HG03159 (cell line): Measurements from ENCODE around the gene COL8A1.
A peak's percentile ranks its signal among the peaks of the same experiment; 100 is the strongest.
"Not testable (repeated sequence)": the region's sequence is repeated elsewhere in the genome, so short reads cannot be mapped to it uniquely, and the experiment has no call there.

Source experiments
- ATAC-seq: cut with Tn5 transposase; IDR thresholded peaks from one replicate; pipeline ENCODE4 v1.9.1; 2021; ENCODE audit warnings: mild to moderate bottlenecking, moderate library complexity; ENCODE audit not compliant: unreplicated experiment

The COL8A1 gene

GRCh38 chr3:99638167-99638948 is at the start of gene COL8A1:
TSS of gene COL8A1 (plus strand) at chr3:99638594. CDS start at chr3:99790683, 152,089 bp downstream.
- ATAC-seq: no peak

GRCh38 chr3:99589168-99589567 is 49.2 kb upstream of the COL8A1 start:
- not testable (repeated sequence) for ATAC-seq

GRCh38 chr3:99599894-99600293 is 38.5 kb upstream of the COL8A1 start:
- ATAC-seq: no peak

- ATAC-seq: no peak
Measured at GRCh38 chr3:99601515-99601914, 36.9 kb upstream of the COL8A1 start.

DNA sequence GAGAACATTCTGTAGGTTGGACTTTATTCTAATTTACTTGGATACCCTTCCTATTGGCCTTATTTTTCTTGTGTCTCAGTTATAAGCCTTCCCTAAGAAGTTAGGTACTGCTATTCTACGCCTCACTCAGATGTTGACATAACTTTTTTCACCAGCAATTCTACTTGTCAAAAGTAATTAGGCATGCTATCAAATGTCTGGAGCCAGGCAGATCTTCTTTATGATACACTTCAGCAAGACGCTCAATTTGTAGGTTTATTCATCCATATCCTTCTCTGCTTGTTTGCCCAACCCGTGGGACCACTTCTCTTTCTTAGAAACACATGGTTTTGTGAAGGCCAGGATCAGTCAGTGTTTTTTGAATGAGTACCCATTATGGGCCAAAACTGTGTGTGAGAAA is 36.2 kb upstream of the COL8A1 start:
- no peak for ATAC-seq

GRCh38 chr3:99607151-99607550 is 31.2 kb upstream of the COL8A1 start:
- peak; percentile 56 for ATAC-seq

DNA sequence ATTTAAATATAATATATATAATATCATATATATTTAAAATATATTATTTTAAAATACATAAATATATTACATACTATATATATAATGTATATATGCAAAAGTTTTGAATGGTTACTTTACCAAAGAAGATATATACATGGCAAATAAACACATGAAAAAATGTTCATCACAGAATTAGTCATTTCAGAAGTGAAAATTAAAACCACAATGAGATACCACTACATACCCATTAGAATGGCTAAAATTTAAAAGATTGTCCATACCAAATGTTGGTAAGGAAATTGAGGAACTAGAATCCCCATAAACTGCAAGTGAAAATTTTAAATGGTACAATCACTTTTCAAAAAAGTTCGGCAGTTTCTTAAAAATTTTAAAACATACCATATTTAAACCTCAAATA is 23.6 kb upstream of the COL8A1 start:
- ATAC-seq: no peak

DNA sequence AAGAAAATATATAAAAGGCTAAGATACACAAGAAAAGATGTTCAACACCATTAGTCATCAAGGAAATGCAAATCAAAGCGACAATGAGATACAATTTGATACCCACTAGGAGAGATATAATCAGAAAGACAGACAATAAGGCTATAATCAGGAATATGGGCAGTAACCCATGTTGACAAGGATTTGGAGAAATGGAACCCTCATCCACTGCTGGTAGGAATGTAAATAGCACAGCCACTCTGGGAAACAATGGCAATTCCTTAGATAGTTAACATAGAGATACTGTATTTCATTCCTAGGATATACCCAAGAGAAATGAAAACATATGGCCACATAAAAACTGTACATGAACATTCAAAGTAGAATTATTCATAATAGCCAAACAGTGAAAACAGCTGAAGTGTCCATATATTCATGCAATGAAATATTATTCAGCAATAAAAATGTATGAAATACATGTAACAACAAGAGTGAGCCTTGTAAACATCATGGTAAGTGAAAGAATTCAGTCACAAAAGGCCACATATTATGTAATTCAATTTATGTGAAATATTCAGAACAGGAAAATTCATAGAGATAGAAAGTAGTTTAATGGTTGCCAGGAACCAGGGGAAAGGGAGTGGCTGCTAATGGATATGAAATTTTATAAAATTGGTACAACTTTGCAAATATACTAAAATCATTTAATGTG is 18.2 kb upstream of the COL8A1 start:
- no peak for ATAC-seq

GRCh38 chr3:99620976-99621375 is 17.4 kb upstream of the COL8A1 start:
- ATAC-seq: no peak

DNA sequence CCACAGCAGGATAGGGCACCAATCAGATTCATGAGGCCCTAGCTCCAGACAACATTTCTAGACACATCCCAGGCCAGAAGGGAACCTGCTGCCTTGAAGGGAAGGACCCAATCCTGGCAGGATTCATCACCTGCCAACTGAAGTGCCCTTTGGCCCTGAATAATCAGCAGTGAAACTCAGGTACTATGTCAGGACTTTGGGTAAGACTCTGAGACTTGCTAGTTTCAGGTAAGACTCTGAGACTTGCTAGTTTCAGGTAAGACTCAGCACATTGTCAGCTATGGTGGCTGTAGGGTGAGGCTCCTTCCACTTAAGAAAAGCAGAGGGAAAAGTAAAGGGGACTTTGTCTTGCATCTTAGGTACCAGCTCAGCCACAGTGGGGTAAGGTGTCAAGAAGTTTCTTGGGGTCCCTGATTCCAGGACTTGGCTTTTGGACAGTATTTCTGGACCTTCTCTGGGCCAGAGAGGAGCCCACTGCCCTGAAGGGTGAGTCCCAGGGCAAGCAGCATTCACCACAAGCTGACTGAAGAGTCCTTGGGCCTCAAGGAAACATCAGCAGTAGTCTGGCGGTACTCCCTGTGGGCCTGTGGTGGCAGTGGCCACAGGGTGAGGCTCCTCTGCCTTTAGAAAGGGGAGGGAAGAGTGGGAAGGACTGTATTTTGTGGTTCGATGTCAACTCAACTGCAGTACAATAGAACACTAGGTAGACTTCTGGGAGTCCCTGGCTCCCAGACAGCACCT is 13.7 kb upstream of the COL8A1 start:
- ATAC-seq: peak; percentile 45

- no peak for ATAC-seq
Measured at GRCh38 chr3:99625237-99625622, 13.2 kb upstream of the COL8A1 start.

DNA sequence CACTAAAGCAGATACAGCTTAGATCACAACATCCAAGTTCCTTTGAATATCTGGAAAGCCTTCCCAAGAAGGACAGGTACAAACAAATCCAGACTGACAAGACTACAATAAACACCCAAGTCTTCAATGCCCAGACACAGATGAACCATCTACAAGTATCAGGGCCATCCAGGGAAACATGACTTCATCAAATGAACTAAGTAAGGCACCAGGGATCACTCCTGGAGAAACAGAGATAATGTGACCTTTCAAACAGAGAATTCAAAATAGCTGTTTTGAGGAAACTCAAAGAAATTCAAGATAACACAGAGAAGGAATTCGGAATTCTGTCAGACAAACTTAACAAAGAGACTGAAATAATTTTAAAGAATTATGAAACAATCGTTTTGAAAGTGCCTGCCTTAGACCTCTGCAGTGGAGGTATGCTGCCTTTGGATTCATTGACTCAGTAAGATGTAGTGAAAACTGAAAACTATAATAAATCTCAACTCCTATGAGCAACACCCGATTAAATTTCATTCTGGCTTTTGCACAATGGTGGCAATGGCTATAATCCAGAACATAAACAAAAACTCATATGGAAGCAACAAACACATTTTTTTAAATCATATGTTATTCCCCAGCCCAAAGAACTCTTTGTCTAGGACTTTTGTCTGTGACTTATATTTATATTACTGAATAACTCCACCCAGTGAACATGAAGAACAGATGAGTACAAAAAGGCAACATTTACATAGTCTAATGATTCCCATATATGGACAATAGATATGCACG is 12.6 kb upstream of the COL8A1 start:
- no peak for ATAC-seq

- ATAC-seq: peak; percentile 58
Measured at GRCh38 chr3:99626417-99626788, 12.0 kb upstream of the COL8A1 start.

DNA sequence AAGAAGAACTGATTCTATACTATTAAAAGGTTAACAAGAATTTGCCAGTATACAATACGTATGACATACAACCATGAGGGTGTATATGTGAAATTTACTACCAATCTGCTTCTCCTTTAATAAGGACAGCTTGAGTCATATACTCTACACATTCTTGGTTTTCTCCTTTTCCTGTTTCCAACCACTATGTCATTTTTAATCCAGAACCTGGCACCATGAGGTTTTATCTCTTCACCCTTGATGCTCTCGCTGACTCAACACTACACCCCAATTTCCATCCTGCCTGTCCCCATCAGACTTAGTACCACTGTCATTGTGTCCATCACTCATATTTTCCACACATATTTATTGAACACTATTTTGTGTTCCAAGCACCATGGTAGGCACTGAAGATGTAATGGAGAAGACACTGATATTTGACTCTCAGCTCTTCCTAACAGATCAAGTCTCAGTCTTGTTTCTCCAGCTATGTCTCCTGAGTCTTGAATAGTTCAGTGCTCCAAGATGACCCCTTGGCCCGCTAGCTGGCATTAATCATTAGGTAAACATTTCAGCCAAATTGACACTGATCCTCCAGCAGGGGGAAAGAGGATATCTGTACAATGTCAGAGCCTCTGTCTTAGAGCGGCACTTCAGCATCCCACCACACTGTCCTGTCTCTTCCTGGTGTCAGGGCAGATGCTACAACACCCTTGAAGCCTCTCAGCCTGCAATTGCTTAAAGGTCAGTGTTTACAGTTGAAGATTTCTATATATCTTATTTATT is 11.2 kb upstream of the COL8A1 start:
- ATAC-seq: no peak

GRCh38 chr3:99630815-99631214 is 7.6 kb upstream of the COL8A1 start:
- no peak for ATAC-seq

DNA sequence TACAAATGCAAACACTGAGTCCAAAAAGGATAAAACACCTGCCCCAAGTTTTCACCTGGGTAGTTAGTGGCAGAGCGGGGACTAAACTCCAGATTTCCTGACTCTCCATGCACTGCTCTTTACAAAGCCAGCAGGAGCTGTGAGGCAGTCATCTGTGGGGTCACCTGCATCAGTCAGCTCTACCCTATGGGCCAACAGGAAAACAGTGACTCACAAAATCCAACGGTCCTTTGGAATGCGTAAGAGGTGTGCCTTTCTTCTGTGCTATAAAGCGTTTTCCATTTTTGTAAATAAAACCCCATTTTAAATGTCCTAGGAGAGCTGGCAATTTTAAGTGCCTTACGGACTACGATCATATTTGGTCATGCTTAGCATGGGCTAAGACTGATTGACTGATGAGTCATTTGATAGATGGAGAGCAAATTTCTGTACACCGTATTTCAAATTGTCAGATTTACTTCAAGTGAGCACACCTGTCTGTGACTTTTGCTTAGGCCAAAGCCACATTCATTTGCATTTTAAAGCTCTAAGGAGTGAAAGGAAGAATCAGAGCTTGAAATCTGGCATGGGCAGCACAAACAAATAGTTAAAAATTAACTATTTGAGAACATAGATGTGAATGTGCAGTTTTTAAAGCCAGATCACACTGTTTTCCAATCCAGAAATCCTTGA is 4.4 kb upstream of the COL8A1 start:
- ATAC-seq: peak; percentile 78

DNA sequence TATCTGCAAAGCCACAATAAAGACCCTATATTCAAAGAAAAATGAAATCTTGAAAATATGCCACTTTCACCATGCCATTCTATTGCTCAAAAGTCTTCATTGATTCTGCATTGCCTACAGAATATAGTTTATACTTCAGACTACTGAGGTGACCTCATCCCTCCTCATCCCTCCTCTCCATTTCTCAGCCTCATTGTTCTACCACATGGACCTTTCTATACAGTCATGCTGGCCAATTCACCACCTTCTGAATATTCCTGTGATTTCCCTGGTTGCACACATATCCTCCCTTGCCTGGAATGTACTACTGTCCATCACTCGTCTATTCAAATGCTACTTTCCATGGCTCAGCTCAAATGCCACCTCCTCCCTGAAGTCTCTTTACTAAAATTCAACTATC is 3.5 kb upstream of the COL8A1 start:
- ATAC-seq: no peak

DNA sequence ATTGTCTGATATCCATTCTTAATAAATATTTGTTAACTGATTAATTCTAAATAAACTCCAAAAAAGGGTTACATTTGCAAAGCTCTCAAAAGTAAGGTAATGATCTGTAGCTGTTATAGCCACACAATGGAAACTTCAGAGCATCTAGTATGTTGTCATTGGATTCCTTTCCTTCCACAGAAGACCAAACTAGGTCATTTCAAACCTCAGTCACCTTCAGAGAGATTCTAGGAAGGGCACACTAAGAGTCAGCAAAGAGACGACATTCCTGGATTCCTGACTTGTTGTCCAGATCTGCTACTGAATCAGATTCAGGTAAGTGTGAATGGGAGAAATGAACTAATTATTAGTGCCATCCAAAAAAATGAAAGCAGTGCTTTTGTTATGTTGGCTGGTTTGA is 3.0 kb upstream of the COL8A1 start:
- no peak for ATAC-seq

- no peak for ATAC-seq
Measured at GRCh38 chr3:99637016-99637367, 1.4 kb upstream of the COL8A1 start.
